ENCODE data around the gene BCAR1. TPM values are rescaled to one million over a fixed set of nuclear protein-coding genes. Genes with fewer than 3 reads are reported as not detected.

The BCAR1 gene
- total and polyA plus RNA-seq, 12 donors = 54.6 to 85.2 (median 71.3) TPM

DNA sequence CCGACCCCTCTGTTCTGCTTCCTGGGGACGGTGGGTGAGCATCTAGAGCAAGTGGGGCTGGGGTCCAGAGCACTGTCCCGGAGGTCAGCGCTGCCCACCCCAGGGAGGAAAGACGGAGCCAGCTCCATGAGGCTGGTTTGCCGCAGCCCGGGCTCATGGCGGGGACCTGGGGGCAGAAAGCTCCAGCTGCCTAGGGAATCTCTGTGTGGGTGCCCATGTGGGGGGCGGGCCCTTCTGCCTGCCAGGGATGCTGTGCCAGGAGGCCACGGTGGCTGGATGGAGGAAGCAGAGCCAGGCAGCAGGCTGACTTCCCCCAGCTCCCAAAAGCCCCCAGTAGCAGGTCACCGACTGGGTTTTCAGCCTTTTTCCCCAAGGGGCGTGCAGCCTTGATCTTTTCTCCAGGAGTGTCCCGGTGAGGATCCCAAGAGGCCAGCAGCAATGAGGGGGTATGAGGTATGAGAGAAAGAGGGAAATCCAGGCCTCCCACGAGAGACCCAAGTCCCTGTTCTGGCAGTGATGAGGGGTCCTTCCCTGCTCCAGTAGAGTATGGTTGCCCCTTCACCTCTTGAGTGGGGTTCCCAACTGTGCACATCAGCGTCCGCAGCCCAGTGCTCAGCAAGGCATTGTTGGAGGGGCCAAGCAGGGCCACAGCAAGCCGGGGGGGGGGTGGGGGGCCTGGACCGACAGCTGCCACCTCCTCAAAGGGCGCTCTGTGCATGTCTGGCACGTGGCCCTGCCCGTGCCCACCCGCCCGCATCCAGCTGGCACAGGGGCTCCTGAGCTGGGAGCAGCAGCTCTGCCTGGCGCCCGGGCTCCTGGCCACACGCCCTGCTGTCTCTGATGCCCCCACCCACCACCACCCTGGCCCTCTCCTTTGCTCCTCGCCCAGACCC is 15.6 kb upstream of the BCAR1 start:
- TF ChIP-seq, protein P1, sequence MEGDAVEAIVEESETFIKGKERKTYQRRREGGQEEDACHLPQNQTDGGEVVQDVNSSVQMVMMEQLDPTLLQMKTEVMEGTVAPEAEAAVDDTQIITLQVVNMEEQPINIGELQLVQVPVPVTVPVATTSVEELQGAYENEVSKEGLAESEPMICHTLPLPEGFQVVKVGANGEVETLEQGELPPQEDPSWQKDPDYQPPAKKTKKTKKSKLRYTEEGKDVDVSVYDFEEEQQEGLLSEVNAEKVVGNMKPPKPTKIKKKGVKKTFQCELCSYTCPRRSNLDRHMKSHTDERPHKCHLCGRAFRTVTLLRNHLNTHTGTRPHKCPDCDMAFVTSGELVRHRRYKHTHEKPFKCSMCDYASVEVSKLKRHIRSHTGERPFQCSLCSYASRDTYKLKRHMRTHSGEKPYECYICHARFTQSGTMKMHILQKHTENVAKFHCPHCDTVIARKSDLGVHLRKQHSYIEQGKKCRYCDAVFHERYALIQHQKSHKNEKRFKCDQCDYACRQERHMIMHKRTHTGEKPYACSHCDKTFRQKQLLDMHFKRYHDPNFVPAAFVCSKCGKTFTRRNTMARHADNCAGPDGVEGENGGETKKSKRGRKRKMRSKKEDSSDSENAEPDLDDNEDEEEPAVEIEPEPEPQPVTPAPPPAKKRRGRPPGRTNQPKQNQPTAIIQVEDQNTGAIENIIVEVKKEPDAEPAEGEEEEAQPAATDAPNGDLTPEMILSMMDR (IDR thresholded peaks at IDR 0.05) = no peak
- H3K4me3 ChIP-seq = peak overlapping the region in 7 of 10 donors; percentile 70 to 100 (median 88)

DNA sequence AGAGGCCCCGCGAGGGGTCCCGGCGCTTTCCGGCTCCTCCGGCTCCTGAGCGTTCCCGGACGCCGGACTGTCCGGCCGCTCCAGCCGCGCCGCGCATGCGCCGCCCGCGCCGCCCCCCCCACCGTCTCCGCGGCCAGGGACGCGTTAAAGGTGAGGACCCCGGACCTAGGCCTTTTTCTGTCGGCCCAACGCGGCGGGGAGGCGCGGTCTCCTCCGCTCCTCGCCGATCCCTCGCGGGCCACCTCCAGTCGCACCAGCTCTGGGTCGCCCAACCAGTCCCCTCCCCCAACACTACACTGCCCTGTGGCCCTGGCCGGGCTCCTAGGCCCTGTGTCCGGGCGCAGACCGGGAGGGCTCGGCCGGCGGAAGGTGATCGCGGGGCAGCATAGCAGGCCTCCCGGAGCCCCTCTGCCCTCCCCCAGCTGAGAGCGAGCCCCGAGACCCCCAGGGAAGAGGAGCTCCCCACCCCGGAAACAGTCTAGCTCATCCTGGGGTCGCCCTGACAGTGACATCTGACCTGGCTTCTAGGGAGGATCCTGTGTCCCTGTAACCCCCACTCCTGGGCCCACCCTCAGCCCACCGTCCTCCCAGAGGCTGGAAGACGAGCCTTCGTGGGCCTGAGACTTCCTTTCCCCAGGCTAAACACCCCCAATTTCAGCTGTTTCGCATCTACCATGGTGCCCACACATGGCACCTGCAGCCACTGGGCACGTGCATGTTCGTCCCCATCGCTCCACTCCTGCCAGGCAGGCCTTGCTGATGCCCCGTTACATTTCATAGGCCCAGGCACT is 14.7 kb upstream of the BCAR1 start:
- 9 to 11% methylated on average over 49 to 62 of the region's 62 CpGs for WGBS, 2 donors
- peak overlapping the region; percentile 92 to 99 (median 96) for H3K27ac ChIP-seq
- peak; percentile 72 to 82 for DNase-seq
- peak; percentile 41 to 74 (median 56) for ATAC-seq
- intact Hi-C loops (cut with DNase I) = loop anchor here in 2 of 10 donors (5.0 kb wide), 2 partner anchors 36 to 41 kb away; no protein-coding TSS in a partner anchor
- peak overlapping the region; percentile 60 to 100 (median 83) for H3K4me3 ChIP-seq
- H3K27me3 ChIP-seq = peaks cover 0 to 63% (median 0%) of the 10 kb centered on the region in 7 donors
- TF ChIP-seq, protein P1 (IDR thresholded peaks at IDR 0.05) = no peak
- no peaks in the 10 kb centered on the region for H3K9me3 ChIP-seq
- peaks cover 32 to 66% (median 52%) of the 10 kb centered on the region in 9 donors for H3K4me1 ChIP-seq
- H3K36me3 ChIP-seq = peaks cover 0 to 6% (median 0%) of the 10 kb centered on the region in 9 donors

More for the DNA sequence above, 15.6 kb upstream of the BCAR1 start:
- ATAC-seq = peak in 1 of 8 donors; percentile 0
- Histone ChIP-seq H3K4me1 (peaks cover 31 to 60% (median 45%) of the 10 kb centered on the region in 9 donors), H3K36me3 (peaks cover 0 to 6% (median 0%) of the 10 kb centered on the region in 9 donors), H3K27me3 (peaks cover 0 to 69% (median 0%) of the 10 kb centered on the region in 7 donors), H3K27ac (peak overlapping the region in 9 of 10 donors; percentile 48 to 99 (median 96)), H3K9me3 (no peaks in the 10 kb centered on the region)
- 72 to 73% methylated on average over 20 to 27 of the region's 27 CpGs for WGBS, 2 donors
- intact Hi-C loops (cut with DNase I) = loop anchor here in 2 of 10 donors (5.0 kb wide), 2 partner anchors 35 to 40 kb away; no protein-coding TSS in a partner anchor
- peak in 1 of 2 donors; percentile 16 for DNase-seq

DNA sequence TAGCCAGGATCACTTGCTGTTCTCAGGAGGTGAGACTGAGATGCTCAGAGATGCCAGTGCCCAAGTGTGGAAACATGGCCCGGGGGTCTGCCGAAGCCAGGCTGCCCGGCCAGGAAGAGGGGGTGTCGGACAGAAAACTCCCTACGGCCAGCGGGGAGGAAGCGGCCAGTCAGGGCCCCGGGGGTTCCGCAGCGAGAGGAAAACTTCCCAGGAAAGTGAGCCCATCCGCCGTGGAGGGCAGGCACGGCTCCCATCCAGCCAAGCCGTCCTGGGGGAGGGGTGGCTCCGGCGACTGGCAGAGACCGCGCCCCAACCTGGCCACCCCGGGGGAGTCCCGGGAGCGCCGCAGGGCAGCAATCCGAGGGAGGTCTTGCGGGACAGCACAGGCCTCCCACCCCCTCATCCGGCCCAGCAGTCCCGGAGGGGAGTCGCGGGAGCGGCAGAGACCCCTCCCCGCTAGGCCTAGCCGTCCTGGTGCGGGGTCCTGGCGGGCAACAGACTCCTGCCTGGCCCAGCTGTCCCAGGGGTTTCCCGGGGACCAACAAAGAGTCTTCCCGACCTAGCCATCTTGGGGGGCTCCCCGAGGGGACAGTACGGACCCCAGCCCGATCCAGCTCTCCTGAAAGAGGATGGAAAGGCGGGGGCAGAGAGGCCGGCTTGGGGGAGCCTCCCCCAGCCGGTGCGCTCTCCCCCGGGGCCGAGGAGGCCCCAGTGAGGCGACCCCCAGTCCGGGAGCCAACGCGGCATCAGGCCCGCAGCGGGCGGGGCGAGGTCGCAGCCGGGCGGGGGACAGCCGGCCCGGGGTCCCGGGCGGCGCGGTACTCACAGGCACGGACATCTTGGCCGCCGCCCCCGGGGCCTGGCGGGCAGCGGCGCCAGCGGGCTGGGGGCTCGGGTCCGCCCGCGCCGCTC is 13.8 kb upstream of the BCAR1 start:
- ATAC-seq = peak; percentile 14 to 64 (median 41)
- DNase-seq = peak; percentile 60 to 61
- Histone ChIP-seq H3K27me3 (peaks cover 0 to 64% (median 0%) of the 10 kb centered on the region in 7 donors), H3K36me3 (peaks cover 0 to 6% (median 0%) of the 10 kb centered on the region in 9 donors), H3K27ac (peak overlapping the region; percentile 92 to 99 (median 96)), H3K4me3 (peak overlapping the region; percentile 70 to 100 (median 86)), H3K9me3 (no peaks in the 10 kb centered on the region), H3K4me1 (peaks cover 32 to 74% (median 58%) of the 10 kb centered on the region in 9 donors)
- 1 to 2% methylated on average over 67 to 74 of the region's 74 CpGs for WGBS, 2 donors
- TF ChIP-seq, protein P1 (IDR thresholded peaks at IDR 0.05) = no peak
- intact Hi-C loops (cut with DNase I) = loop anchor here in 3 of 10 donors (1.0 to 5.0 kb wide), 3 partner anchors 31 to 42 kb away; no protein-coding TSS in a partner anchor
